Activated CD4-positive, alpha-beta T cell treated with anti-CD3 and anti-CD28 coated beads for 24 hours (primary cell): ENCODE results near the gene MICAL3.
A peak's percentile ranks its signal among the peaks of the same experiment; 100 is the strongest.

Source experiments
- DNase-seq, 2 donors: peaks; one replicate each; pipeline ENCODE4 v3.0.0-alpha.2; 2020; ENCODE audit warnings: low read depth in 2 of 2

MICAL3 gene

GRCh38 chr22:17792854-17793434, 231.4 kb downstream of the MICAL3 start:
- DNase-seq = no peak

DNA sequence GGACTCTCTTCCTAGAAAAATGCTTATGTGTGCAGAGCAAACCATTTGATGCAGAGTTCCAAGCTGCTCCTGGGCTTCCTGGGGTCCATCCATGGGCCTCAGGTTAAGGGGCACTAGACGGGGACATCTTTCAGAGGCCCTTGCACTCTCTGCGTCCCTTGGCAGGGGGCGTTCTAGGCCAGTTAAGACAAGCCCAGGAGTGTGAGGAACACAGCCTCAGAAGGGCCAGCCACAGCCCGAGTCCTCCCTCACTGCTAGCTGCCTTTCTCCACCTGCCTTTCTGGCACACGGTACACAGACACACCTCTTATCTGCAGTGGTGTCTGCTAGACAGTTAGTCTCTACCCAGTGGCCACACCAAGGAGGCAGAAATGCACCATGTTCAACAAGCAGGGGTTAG, 232.1 kb downstream of the MICAL3 start:
- no peak for DNase-seq

DNA sequence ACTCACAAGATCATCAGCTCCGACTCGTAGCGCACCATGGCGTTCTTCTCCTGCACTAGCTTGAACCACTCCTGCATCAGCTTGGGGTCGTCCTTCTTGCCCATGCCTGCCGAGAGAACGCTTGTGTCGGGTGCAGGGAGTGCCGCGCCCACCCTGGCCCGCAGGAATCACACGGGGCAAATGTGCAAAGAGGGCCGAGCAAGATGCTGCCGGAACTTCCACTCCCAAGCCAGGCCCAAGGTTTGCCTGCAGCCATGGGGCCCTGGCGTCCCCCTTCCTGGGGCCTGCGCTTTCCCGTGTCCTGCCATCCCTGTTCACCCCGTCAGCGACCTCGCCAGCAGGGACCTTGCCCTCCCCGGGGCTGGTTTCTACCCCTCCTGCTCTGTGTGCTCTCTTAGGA, 233.2 kb downstream of the MICAL3 start:
- DNase-seq = no peak

- no peak for DNase-seq
Measured at GRCh38 chr22:17789379-17790200, 234.8 kb downstream of the MICAL3 start.

DNA sequence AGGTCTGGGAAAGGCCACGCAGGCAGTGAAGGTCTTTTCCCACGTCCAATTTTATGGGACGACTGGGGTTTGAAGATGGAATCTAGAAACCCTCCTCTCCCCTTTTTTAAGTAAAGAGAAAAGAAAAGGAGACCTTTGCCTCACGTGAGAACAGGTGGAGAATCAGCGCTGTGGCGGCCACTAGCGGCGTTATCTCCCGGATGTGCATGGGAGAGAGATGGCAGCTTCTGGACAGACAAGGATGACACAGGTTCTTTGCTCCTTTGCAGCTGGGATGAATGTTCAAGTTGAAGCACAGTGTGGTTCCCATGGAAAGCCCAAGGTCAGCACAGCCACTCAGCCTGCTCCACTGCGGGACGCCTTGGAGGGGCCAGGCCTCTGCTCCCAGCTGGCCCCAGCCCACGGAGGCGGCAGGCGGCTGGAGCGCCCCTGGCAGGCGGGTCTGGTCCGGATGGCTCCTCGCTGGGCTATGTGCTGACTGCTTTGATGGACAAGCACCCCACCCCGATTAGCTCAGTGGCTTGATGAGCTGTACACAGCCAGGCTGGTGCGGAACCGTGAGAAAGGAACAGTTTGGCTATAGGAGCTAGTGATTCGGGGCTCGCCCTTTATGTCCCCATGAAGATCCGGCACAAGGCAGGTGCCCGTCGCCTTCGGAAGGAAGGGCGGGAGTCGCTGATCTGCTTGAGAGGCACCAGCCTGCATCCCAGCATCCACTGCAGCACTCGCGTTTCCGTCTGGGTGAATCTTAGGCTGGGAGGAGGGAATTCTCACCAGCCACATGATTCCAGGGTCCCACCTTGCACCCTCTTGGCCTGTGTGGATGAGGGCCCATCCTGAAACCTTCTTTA, 235.6 kb downstream of the MICAL3 start:
- no peak for DNase-seq

GRCh38 chr22:17787716-17788330, 236.5 kb downstream of the MICAL3 start:
- DNase-seq = no peak

DNA sequence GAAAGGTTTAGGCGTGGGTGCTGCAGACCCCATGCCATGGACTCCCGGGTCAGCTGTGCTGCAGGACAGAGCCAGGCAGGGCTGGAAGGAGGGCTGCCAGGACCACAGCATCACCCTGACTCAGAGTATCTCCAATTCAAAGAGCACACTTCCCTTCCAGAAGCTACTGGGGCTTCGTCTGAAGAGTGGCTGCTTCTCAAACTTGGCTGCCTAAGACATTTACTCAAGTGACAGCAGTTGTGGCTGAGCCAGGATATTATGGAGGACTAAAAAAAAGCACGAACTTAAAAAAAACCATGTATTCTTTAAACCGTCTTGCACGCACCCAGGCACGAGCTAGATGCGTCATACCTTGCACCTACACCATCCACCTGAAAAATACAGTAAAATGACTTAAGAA, 237.1 kb downstream of the MICAL3 start:
- DNase-seq = no peak

DNA sequence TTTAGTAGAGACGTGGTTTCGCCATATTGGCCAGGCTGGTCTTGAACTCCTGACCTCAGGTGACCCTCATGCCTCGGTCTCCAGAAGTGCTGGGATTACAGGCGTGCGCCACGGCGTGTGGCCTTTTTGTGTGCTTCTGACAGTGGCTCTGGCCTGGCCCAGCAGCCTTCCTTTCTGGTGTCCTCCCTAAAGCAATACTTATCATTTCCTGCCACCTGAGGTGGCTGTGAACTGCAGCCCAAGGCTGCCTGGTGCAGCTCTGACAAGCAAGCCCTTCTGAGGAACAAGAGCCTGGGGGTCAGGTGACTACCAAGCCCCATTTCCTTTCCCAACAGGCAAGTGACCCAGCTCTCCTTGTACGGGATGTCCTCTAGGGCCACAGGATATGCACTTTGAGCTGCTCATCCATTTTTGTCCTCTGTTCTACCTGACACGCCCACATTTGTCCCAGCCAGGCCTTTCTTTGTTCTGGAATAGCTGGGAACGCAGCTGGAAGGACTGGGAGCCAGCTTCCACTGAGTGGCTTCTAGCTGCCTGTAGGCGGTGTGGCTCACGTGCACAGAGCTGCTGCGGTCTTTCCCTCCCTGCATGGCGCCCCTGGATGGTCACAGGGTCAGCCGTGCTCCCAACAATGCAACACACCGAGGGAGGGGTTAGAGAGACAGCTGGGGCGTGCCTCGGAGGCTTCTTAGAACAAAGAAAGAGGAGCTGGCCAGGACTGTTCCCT, 237.8 kb downstream of the MICAL3 start:
- no peak for DNase-seq

GRCh38 chr22:17785185-17786184, 238.9 kb downstream of the MICAL3 start:
- peak; percentile 70 to 71 for DNase-seq

GRCh38 chr22:17784776-17785175, 239.6 kb downstream of the MICAL3 start:
- no peak for DNase-seq

GRCh38 chr22:17783773-17784480, 240.4 kb downstream of the MICAL3 start:
- DNase-seq = no peak

- DNase-seq = no peak
Measured at GRCh38 chr22:17783312-17783711, 241.0 kb downstream of the MICAL3 start.

GRCh38 chr22:17782621-17783020, 241.7 kb downstream of the MICAL3 start:
- no peak for DNase-seq

GRCh38 chr22:17782158-17782557, 242.2 kb downstream of the MICAL3 start:
- no peak for DNase-seq

- peak in 1 of 2 donors; percentile 47 for DNase-seq
Measured at GRCh38 chr22:17781319-17782031, 242.9 kb downstream of the MICAL3 start.

GRCh38 chr22:17780741-17781318, 243.5 kb downstream of the MICAL3 start:
- no peak for DNase-seq

GRCh38 chr22:17780116-17780740, 244.1 kb downstream of the MICAL3 start:
- DNase-seq = no peak
